ENCODE measurements around the gene TFE3.

The TFE3 gene, protein sequence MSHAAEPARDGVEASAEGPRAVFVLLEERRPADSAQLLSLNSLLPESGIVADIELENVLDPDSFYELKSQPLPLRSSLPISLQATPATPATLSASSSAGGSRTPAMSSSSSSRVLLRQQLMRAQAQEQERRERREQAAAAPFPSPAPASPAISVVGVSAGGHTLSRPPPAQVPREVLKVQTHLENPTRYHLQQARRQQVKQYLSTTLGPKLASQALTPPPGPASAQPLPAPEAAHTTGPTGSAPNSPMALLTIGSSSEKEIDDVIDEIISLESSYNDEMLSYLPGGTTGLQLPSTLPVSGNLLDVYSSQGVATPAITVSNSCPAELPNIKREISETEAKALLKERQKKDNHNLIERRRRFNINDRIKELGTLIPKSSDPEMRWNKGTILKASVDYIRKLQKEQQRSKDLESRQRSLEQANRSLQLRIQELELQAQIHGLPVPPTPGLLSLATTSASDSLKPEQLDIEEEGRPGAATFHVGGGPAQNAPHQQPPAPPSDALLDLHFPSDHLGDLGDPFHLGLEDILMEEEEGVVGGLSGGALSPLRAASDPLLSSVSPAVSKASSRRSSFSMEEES

GRCh38 chrX:49043220-49043986 lies at the start of gene TFE3:
TFE3 (minus strand) TSS chrX:49043357; CDS start chrX:49043226, 131 bp downstream.
- TF ChIP-seq, protein P1, sequence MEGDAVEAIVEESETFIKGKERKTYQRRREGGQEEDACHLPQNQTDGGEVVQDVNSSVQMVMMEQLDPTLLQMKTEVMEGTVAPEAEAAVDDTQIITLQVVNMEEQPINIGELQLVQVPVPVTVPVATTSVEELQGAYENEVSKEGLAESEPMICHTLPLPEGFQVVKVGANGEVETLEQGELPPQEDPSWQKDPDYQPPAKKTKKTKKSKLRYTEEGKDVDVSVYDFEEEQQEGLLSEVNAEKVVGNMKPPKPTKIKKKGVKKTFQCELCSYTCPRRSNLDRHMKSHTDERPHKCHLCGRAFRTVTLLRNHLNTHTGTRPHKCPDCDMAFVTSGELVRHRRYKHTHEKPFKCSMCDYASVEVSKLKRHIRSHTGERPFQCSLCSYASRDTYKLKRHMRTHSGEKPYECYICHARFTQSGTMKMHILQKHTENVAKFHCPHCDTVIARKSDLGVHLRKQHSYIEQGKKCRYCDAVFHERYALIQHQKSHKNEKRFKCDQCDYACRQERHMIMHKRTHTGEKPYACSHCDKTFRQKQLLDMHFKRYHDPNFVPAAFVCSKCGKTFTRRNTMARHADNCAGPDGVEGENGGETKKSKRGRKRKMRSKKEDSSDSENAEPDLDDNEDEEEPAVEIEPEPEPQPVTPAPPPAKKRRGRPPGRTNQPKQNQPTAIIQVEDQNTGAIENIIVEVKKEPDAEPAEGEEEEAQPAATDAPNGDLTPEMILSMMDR (IDR thresholded peaks at IDR 0.05) = peak; percentile 53

DNA sequence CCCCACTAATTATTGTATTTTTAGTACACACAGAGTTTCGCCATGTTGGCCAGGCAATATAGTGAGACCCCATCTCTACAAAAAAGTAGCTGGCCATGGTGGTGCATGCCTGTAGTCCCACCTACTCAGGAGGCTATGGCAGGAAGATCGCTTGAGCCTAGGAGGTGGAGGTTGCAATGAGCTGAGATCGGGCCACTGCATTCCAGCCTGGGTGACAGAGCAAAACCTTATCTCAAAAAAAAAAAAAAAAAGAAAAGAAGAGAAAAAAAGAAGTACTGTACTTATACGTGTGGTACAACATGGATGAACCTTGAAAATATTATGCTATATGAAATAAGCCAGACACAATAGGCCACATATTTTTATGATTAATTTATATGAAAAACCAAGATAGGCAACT lies 46.4 kb upstream of the TFE3 start:
- TF ChIP-seq, protein P1 (IDR thresholded peaks at IDR 0.05) = no peak

DNA sequence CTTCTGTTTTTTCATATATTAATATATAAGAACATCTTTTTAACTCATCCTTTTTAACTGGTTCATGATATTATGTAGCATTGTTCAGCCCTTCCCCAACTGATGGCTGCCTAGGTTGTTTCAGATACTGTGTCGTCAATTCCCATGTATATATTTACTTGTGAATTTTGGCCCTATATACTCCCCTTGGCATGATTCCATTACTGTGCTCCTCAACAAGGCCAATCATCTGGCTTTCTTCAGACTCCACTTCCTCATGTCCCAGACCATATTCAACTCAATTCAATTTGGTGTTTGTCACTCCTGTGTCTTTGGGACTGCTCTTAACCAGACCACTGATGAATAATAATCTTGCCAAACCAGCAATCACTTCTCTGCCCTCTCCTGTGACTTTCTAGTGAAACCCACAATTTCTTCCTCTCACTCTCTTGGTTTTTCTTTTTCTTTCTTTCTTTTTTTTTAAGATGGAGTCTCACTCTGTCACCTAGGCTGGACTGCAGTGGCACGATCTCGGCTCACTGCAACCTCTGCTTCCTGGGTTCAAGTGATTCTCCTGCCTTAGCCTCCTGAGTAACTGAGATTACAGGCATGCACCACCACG lies 39.2 kb upstream of the TFE3 start:
- TF ChIP-seq, protein P1 (IDR thresholded peaks at IDR 0.05) = no peak

DNA sequence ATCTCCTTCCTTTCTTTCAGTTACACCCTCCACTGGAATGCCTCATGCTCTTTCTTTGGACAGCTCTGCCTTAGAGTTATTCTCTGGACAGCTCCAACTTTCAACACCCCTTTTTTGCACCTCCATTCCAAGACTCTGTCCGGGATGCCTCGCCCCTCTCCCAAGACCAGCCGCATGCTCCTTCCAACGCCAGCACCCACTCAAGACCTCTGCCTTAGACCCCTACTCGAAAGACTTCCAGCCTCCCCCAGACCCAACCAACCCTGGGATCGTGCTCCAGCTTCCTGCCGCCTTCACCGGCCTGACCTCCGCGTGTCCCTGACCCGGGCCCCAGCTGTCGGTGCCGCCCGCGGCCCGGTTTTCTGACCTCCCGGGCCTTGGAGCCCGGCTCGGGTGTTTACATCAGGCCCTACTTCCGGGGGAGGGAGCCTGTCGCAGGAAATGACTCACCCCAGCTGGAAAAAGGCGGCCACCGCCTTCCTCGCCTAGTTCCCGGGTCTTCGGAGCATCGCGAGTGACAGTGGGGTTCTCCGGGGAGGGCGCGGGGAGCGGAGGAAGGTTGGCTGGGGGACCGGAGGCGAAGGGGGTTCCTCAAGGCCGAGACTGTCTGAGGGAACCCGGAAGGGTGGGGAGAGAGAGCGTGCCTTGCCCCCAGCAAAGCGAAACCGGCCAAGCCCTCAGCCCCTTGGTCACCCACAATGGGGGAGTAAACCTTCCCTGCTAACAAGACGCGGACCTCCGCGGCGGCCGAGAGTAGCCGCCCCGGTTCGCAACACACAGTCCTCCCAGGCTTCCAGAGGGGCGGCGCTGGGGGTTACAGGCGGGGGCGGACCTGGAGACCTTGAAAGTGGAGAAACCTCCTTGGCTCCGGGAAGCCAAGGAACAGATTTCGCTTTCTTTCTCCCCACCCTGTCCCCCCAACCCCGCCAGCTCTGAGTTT lies 36.6 kb upstream of the TFE3 start, which contains the start of gene WDR45:
Gene WDR45, minus strand, starts transcription at position 399 of the 940 bp plus-strand sequence. CDS start 1,792 bp downstream, outside the sequence.
- TF ChIP-seq, protein P1 (IDR thresholded peaks at IDR 0.05) = no peak

DNA sequence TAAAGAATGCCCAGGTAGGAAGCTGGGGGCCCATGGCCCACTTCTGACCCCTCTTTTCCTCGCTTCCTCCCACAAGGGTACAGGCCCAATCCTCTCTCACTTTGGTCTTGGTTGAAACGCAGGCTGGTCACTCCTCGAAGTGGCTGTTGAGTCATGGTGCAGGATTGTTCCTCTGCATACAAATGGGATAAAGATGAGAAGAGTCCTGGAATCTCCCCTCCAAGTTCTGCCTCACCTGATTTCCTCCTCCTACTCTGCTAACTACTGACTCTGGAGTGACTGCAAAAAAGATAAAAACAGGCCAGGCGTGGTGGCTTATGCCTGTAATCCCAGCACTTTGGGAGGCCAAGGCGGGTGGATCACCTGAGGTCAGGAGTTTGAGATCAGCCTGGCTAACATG lies 34.8 kb upstream of the TFE3 start:
- TF ChIP-seq, protein P1 (IDR thresholded peaks at IDR 0.05) = no peak

DNA sequence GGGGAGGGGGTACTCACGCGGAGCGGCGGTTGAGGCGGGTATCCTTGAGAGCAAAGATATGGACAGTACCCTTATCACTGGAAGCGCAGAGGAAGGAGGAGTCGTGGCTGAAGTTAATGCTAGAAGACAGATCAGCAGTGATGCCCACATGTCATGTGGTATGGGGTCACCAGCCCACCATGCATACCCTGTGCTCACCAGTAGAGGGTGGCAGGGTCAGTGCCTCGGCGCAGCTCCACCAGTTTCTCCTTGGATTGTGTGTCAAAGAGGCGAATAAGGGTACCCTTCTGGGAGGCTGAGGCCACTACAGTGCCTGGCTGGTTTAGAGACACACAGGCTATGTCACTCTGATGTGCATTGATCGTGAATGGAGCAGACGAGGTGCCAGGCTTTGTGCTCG lies 32.2 kb upstream of the TFE3 start:
- TF ChIP-seq, protein P1 (IDR thresholded peaks at IDR 0.05) = no peak
